Transverse colon (tissue), 3 donors: ENCODE data around the gene IMMT.
A peak's percentile ranks its signal among the peaks of the same experiment; 100 is the strongest.

ENCODE experiments used
- CTCF ChIP-seq, 5 experiments: fragments of 200-600 bp in 3 of 5; fragments of 450-650 bp in 2 of 5; sonication (generic) in 3 of 5; IDR thresholded peaks; 1 replicate in 2 of 5; 2 replicates in 3 of 5; pipeline ENCODE4 v1.5.1; 2016 to 2017; ENCODE audit warnings: antibody characterized with exemption in 5 of 5, inconsistent platforms in 3 of 5, mild to moderate bottlenecking in 2 of 5, moderate library complexity in 1 of 5
- EP300 ChIP-seq: sonication (generic); formaldehyde crosslinking; IDR thresholded peaks from one replicate; pipeline ENCODE4 v1.6.1; 2017; ENCODE audit warnings: antibody characterized with exemption, low read depth
- POLR2A ChIP-seq: fragments of 450-650 bp; IDR thresholded peaks from one replicate; pipeline ENCODE4 v1.6.1; 2016; ENCODE audit warnings: antibody characterized with exemption, mild to moderate bottlenecking, moderate library complexity

- peak in 1 of 5 experiments; percentile 30 for TF ChIP-seq CTCF (IDR thresholded peaks at IDR 0.05)
- no peak for TF ChIP-seq POLR2A
- no peak for TF ChIP-seq EP300
Measured at GRCh38 chr2:86193901-86194567, 1.2 kb downstream of the IMMT start.
